Heart left ventricle (tissue), 16 donors: ENCODE measurements around the gene TUNAR. TPM values are rescaled to one million over a fixed set of nuclear protein-coding genes. Genes with fewer than 3 reads are reported as not detected.
A peak's percentile ranks its signal among the peaks of the same experiment; 100 is the strongest.

Source experiments
- ATAC-seq, 4 donors: fragments of 200-7000 bp; cut with Tn5 transposase; one replicate each; pipeline ENCODE4 v1.9.1; 2020 to 2022; ENCODE audit warnings: moderate library complexity in 4 of 4, mild to moderate bottlenecking in 3 of 4, moderate number of reproducible peaks in 1 of 4
- DNase-seq, 5 donors: peaks; one replicate each; pipeline ENCODE4 v3.0.0-alpha.2; 2020
- H3K27ac ChIP-seq, 12 donors: fragments of 200-600 bp; sonication (generic) in 4 of 12; one replicate each; pipeline versions ENCODE4 v1.5.0 to v1.8.0; 2016 to 2022; ENCODE audit warnings: mild to moderate bottlenecking in 2 of 12
- H3K27me3 ChIP-seq, 9 donors: fragments of 200-600 bp; sonication (generic) in 2 of 9; one replicate each; pipeline versions ENCODE4 v1.5.1 to v1.8.0; 2016 to 2022; ENCODE audit warnings: mild to moderate bottlenecking in 3 of 9
- H3K36me3 ChIP-seq, 9 donors: fragments of 200-600 bp; sonication (generic) in 2 of 9; one replicate each; pipeline versions ENCODE4 v1.5.0 to v1.8.0; 2018 to 2022; ENCODE audit warnings: mild to moderate bottlenecking in 2 of 9
- H3K4me1 ChIP-seq, 12 donors: fragments of 200-600 bp; sonication (generic) in 4 of 12; one replicate each; pipeline versions ENCODE4 v1.5.0 to v1.8.0; 2016 to 2022; ENCODE audit warnings: mild to moderate bottlenecking in 3 of 12
- H3K4me3 ChIP-seq, 12 donors: fragments of 200-600 bp; sonication (generic) in 4 of 12; one replicate each; pipeline versions ENCODE4 v1.5.0 to v1.8.0; 2017 to 2022; ENCODE audit warnings: mild to moderate bottlenecking in 9 of 12, moderate library complexity in 4 of 12
- H3K9me3 ChIP-seq, 12 donors: fragments of 200-600 bp; sonication (generic) in 4 of 12; one replicate each; pipeline versions ENCODE4 v1.5.0 to v1.8.0; 2016 to 2022; ENCODE audit warnings: mild to moderate bottlenecking in 1 of 12
- CTCF ChIP-seq, 12 donors: fragments of 200-600 bp; sonication (generic) in 4 of 12; IDR thresholded peaks; one replicate each; pipeline versions ENCODE4 v1.5.0 to v1.8.0; 2018 to 2022; ENCODE audit warnings: antibody characterized with exemption in 12 of 12, mild to moderate bottlenecking in 5 of 12
- POLR2A ChIP-seq, 2 donors: fragments of 450-650 bp; IDR thresholded peaks; one replicate each; pipeline ENCODE4 v1.6.1; 2017; ENCODE audit warnings: antibody characterized with exemption in 2 of 2, mild to moderate bottlenecking in 2 of 2, moderate library complexity in 2 of 2
- WGBS, 4 donors: extraction: QIAGEN DNeasy Blood & Tissue Kit in 2 of 4; methylation state at CpG; one replicate each; pipeline versions ENCODE4 v1.1.5 to v1.1.7; 2013 to 2018; 5-methylcytosine and 5-hydroxymethylcytosine counted together
- intact Hi-C, 10 donors: fragments of 100-400 bp; cut with DNase I; formaldehyde crosslinking; loops; one replicate each; pipeline versions ENCODE4 v1.11.1 to v1.14.2; 2022
- polyA plus RNA-seq, 2 donors: library from polyadenylated mRNA; stranded (reverse); fragments of 200-250 nt; gene quantifications; one replicate each; pipeline ENCODE4 v1.2.3, GENCODE V29; 2013
- total RNA-seq, 9 donors: library from RNA; depleted of rRNA in 2 of 9; stranded (reverse); fragments of >200 nt in 2 of 9; fragmentation: NEBNext Ultra II Directional in 3 of 9; extraction: Animal tissue kit (Norgen Biotek cat#: 25700) in 3 of 9; gene quantifications; one replicate each; pipeline versions ENCODE4 v1.1.0 to v1.2.4, GENCODE V29; 2016 to 2023
- donor health status: ischemic (EF 13 %, LVEDD 7.1; RV severe dilation, severe dysfunction).
- donor health status: healthy with polysubstance abuse.
- donor health status: DM: no; HTN: yes; CAD: no.
- donor health status: DM: no; HTN: no; CAD: no.
- donor health status: ischemic (EF 25% LVEDD 6.9; RV normal size, moderate dysfunction).
- donor health status: ischemic (EF 25% LVEDD 5.7; RV mildly dilated, moderate dysfunction).
- donor health status: healthy.
- donor health status: DM: yes; HTN: yes; CAD: no.
- donor health status: ischemic (EF 35%, LVEDD 5.7; RV mildly dilated, moderate dysfunction).
- donor health status: nonischemic (EF 11% LVEDD 7.7; RV severe dilation, severe dysfunction).
- donor health status: DM: yes; HTN: yes; CAD: no.
- donor health status: PGD.
- donor health status: ischemic (EF 29% LVEDD 5.4; RV normal size, mild dysfunction).
- donor health status: nonischemic (EF 23%, LVEDD 6.1; RV moderate dilation, normal function).

TUNAR gene
- total and polyA plus RNA-seq, 11 donors: not detected

- no peak overlapping the region for H3K27ac ChIP-seq
- H3K27me3 ChIP-seq: peaks cover 22 to 80% (median 45%) of the 10 kb centered on the region in 9 donors
- ATAC-seq (peak in 1 of 4 donors; percentile 12), DNase-seq (no peak)
- no peaks in the 10 kb centered on the region for H3K9me3 ChIP-seq
- intact Hi-C loops: no loop called here
- peaks cover 0 to 15% (median 3%) of the 10 kb centered on the region in 12 donors for H3K4me1 ChIP-seq
- peak overlapping the region in 10 of 12 donors; percentile 7 to 43 (median 20) for H3K4me3 ChIP-seq
- TF ChIP-seq CTCF (IDR thresholded peaks at IDR 0.05) (no peak), POLR2A (IDR thresholded peaks at IDR 0.05) (no peak)
- no peaks in the 10 kb centered on the region for H3K36me3 ChIP-seq
- WGBS, 4 donors: 2 to 4% (median 3%) methylated on average over 27 to 102 of the region's 103 CpGs
These were observed 536 bp upstream of the TUNAR start for GRCh38 chr14:95875831-95876760.

GRCh38 chr14:95877633-95878032, 1.0 kb downstream of the TUNAR start:
- Histone ChIP-seq H3K4me3 (no peak overlapping the region), H3K27ac (no peak overlapping the region), H3K4me1 (peaks cover 0 to 15% (median 3%) of the 10 kb centered on the region in 12 donors), H3K27me3 (peaks cover 22 to 87% (median 52%) of the 10 kb centered on the region in 9 donors), H3K9me3 (no peaks in the 10 kb centered on the region), H3K36me3 (no peaks in the 10 kb centered on the region)
- no peak for TF ChIP-seq POLR2A (IDR thresholded peaks at IDR 0.05)
- TF ChIP-seq CTCF (IDR thresholded peaks at IDR 0.05): no peak
- intact Hi-C loops: no loop called here
- DNase-seq (no peak), ATAC-seq (no peak)
- 78 to 87% (median 85%) methylated on average over 4 of the region's 4 CpGs for WGBS, 4 donors

- H3K27ac ChIP-seq: no peak overlapping the region
- no peak for DNase-seq
- no peak for ATAC-seq
- no peaks in the 10 kb centered on the region for H3K36me3 ChIP-seq
- no peaks in the 10 kb centered on the region for H3K9me3 ChIP-seq
- H3K27me3 ChIP-seq: peaks cover 0 to 54% (median 8%) of the 10 kb centered on the region in 9 donors
- 25 to 40% (median 36%) methylated on average over 3 of the region's 3 CpGs for WGBS, 4 donors
- no peak overlapping the region for H3K4me3 ChIP-seq
- TF ChIP-seq POLR2A (IDR thresholded peaks at IDR 0.05) (no peak), CTCF (IDR thresholded peaks at IDR 0.05) (no peak)
- no peaks in the 10 kb centered on the region for H3K4me1 ChIP-seq
- intact Hi-C loops: no loop called here
These were observed 7.7 kb downstream of the TUNAR start for GRCh38 chr14:95884377-95884776.

GRCh38 chr14:95885278-95885677, 8.6 kb downstream of the TUNAR start:
- Histone ChIP-seq H3K36me3 (no peaks in the 10 kb centered on the region), H3K4me1 (no peaks in the 10 kb centered on the region), H3K9me3 (no peaks in the 10 kb centered on the region), H3K27ac (no peak overlapping the region), H3K27me3 (peaks cover 0 to 47% (median 4%) of the 10 kb centered on the region in 9 donors), H3K4me3 (no peak overlapping the region)
- intact Hi-C loops: no loop called here
- DNase-seq: no peak
- TF ChIP-seq CTCF (IDR thresholded peaks at IDR 0.05): no peak
- no peak for TF ChIP-seq POLR2A (IDR thresholded peaks at IDR 0.05)
- WGBS, 4 donors: 25 to 37% (median 28%) methylated on average over 7 of the region's 7 CpGs
- ATAC-seq: no peak
